ENCODE results near the gene PTPN7. TPM values are rescaled to one million over a fixed set of nuclear protein-coding genes. Genes with fewer than 3 reads are reported as not detected.
"Not testable (repeated sequence)": the region's sequence is repeated elsewhere in the genome, so short reads cannot be mapped to it uniquely, and the experiment has no call there.

PTPN7 gene
- total RNA-seq, 3 donors from 2014 or later, result 304 to 352 (median 331) TPM

- no peaks in the 10 kb centered on the region for H3K27me3 Mint-ChIP-seq (ENCODE audit: low read depth)
- peak within 1 kb of the TSS; percentile 91 for H3K4me3 Mint-ChIP-seq
- no peaks in the 10 kb centered on the region for H3K9me3 Mint-ChIP-seq
- peak; percentile 60 for DNase-seq
- H3K4me1 Mint-ChIP-seq (ENCODE audit: low read depth), result peaks cover 34% of the 10 kb centered on the region
- H3K36me3 Mint-ChIP-seq (ENCODE audit: insufficient read depth), result peaks cover 13% of the 10 kb centered on the region
- peak; percentile 84 to 85 for ATAC-seq
These were observed 15.9 kb downstream of the PTPN7 start, which contains the start of gene ARL8A for GRCh38 chr1:202144402-202145067. Gene ARL8A (minus strand): TSS chr1:202144737. CDS start chr1:202144572, 165 bp downstream.

- H3K4me1 Mint-ChIP-seq (ENCODE audit: low read depth), result peaks cover 36% of the 10 kb centered on the region
- no peaks in the 10 kb centered on the region for H3K27me3 Mint-ChIP-seq (ENCODE audit: low read depth)
- peak overlapping the region; percentile 91 for H3K4me3 Mint-ChIP-seq
- no peak for DNase-seq
- ATAC-seq, result peak; percentile 62 to 65
- peaks cover 8% of the 10 kb centered on the region for H3K36me3 Mint-ChIP-seq (ENCODE audit: insufficient read depth)
- no peaks in the 10 kb centered on the region for H3K9me3 Mint-ChIP-seq
These were observed 16.5 kb downstream of the PTPN7 start for GRCh38 chr1:202143768-202144401.

GRCh38 chr1:202143011-202143767 is 17.2 kb downstream of the PTPN7 start:
- ATAC-seq (peak; percentile 10 to 23), DNase-seq (no peak)
- no peaks in the 10 kb centered on the region for H3K9me3 Mint-ChIP-seq
- peaks cover 37% of the 10 kb centered on the region for H3K4me1 Mint-ChIP-seq (ENCODE audit: low read depth)
- peak overlapping the region; percentile 91 for H3K4me3 Mint-ChIP-seq
- no peaks in the 10 kb centered on the region for H3K27me3 Mint-ChIP-seq (ENCODE audit: low read depth)
- H3K36me3 Mint-ChIP-seq (ENCODE audit: insufficient read depth), result peaks cover 5% of the 10 kb centered on the region

GRCh38 chr1:202141468-202141867 is 18.9 kb downstream of the PTPN7 start:
- peaks cover 36% of the 10 kb centered on the region for H3K4me1 Mint-ChIP-seq (ENCODE audit: low read depth)
- not testable (repeated sequence) for H3K9me3 Mint-ChIP-seq; ATAC-seq; H3K27me3 Mint-ChIP-seq (ENCODE audit: low read depth); DNase-seq; H3K4me3 Mint-ChIP-seq; H3K36me3 Mint-ChIP-seq (ENCODE audit: insufficient read depth)

GRCh38 chr1:202140833-202141232 is 19.6 kb downstream of the PTPN7 start:
- DNase-seq (no peak), ATAC-seq (no peak)
- Mint-ChIP-seq H3K4me3 (no peak overlapping the region), H3K9me3 (no peaks in the 10 kb centered on the region), H3K36me3 (ENCODE audit: insufficient read depth) (peaks cover 2% of the 10 kb centered on the region), H3K27me3 (ENCODE audit: low read depth) (no peaks in the 10 kb centered on the region), H3K4me1 (ENCODE audit: low read depth) (peaks cover 36% of the 10 kb centered on the region)

- peak; percentile 42 for DNase-seq
- peak; percentile 86 for ATAC-seq
- Mint-ChIP-seq H3K9me3 (no peaks in the 10 kb centered on the region), H3K36me3 (ENCODE audit: insufficient read depth) (peaks cover 6% of the 10 kb centered on the region), H3K4me1 (ENCODE audit: low read depth) (peaks cover 6% of the 10 kb centered on the region), H3K4me3 (no peak overlapping the region), H3K27me3 (ENCODE audit: low read depth) (no peaks in the 10 kb centered on the region)
These were observed 25.1 kb downstream of the PTPN7 start for GRCh38 chr1:202135221-202135721.

GRCh38 chr1:202134645-202135172 is 25.7 kb downstream of the PTPN7 start:
- Mint-ChIP-seq H3K27me3 (ENCODE audit: low read depth) (no peaks in the 10 kb centered on the region), H3K36me3 (ENCODE audit: insufficient read depth) (peaks cover 6% of the 10 kb centered on the region), H3K4me3 (no peak overlapping the region), H3K4me1 (ENCODE audit: low read depth) (peaks cover 6% of the 10 kb centered on the region), H3K9me3 (no peaks in the 10 kb centered on the region)
- ATAC-seq (peak in 1 of 2 donors; percentile 9), DNase-seq (no peak)

- peaks cover 6% of the 10 kb centered on the region for H3K36me3 Mint-ChIP-seq (ENCODE audit: insufficient read depth)
- H3K4me3 Mint-ChIP-seq, result no peak overlapping the region
- no peak for DNase-seq
- no peaks in the 10 kb centered on the region for H3K9me3 Mint-ChIP-seq
- no peaks in the 10 kb centered on the region for H3K27me3 Mint-ChIP-seq (ENCODE audit: low read depth)
- H3K4me1 Mint-ChIP-seq (ENCODE audit: low read depth), result peaks cover 4% of the 10 kb centered on the region
- ATAC-seq, result no peak
These were observed 26.4 kb downstream of the PTPN7 start for GRCh38 chr1:202133989-202134388.

GRCh38 chr1:202133496-202133895 is 26.9 kb downstream of the PTPN7 start:
- H3K4me3 Mint-ChIP-seq, result no peak overlapping the region
- H3K9me3 Mint-ChIP-seq, result no peaks in the 10 kb centered on the region
- H3K4me1 Mint-ChIP-seq (ENCODE audit: low read depth), result peaks cover 2% of the 10 kb centered on the region
- no peak for ATAC-seq
- H3K36me3 Mint-ChIP-seq (ENCODE audit: insufficient read depth), result peaks cover 6% of the 10 kb centered on the region
- no peaks in the 10 kb centered on the region for H3K27me3 Mint-ChIP-seq (ENCODE audit: low read depth)
- no peak for DNase-seq

- Mint-ChIP-seq H3K9me3 (no peaks in the 10 kb centered on the region), H3K4me3 (no peak overlapping the region), H3K27me3 (ENCODE audit: low read depth) (no peaks in the 10 kb centered on the region), H3K36me3 (ENCODE audit: insufficient read depth) (peaks cover 4% of the 10 kb centered on the region), H3K4me1 (ENCODE audit: low read depth) (peaks cover 2% of the 10 kb centered on the region)
- DNase-seq (no peak), ATAC-seq (no peak)
These were observed 27.4 kb downstream of the PTPN7 start for GRCh38 chr1:202133001-202133400.

- H3K9me3 Mint-ChIP-seq, result no peaks in the 10 kb centered on the region
- H3K4me3 Mint-ChIP-seq, result no peak overlapping the region
- H3K36me3 Mint-ChIP-seq (ENCODE audit: insufficient read depth), result peaks cover 4% of the 10 kb centered on the region
- H3K27me3 Mint-ChIP-seq (ENCODE audit: low read depth), result peaks cover 1% of the 10 kb centered on the region
- peaks cover 2% of the 10 kb centered on the region for H3K4me1 Mint-ChIP-seq (ENCODE audit: low read depth)
- no peak for DNase-seq
- no peak for ATAC-seq
These were observed 28.2 kb downstream of the PTPN7 start for GRCh38 chr1:202131956-202132821.

- H3K4me3 Mint-ChIP-seq, result no peak overlapping the region
- no peak for ATAC-seq
- H3K4me1 Mint-ChIP-seq (ENCODE audit: low read depth), result peaks cover 2% of the 10 kb centered on the region
- peaks cover 4% of the 10 kb centered on the region for H3K36me3 Mint-ChIP-seq (ENCODE audit: insufficient read depth)
- DNase-seq, result no peak
- H3K27me3 Mint-ChIP-seq (ENCODE audit: low read depth), result peaks cover 3% of the 10 kb centered on the region
- no peaks in the 10 kb centered on the region for H3K9me3 Mint-ChIP-seq
These were observed 29.4 kb downstream of the PTPN7 start for GRCh38 chr1:202130816-202131522.

- Mint-ChIP-seq H3K9me3 (no peaks in the 10 kb centered on the region), H3K36me3 (ENCODE audit: insufficient read depth) (peaks cover 4% of the 10 kb centered on the region), H3K4me1 (ENCODE audit: low read depth) (peaks cover 2% of the 10 kb centered on the region), H3K27me3 (ENCODE audit: low read depth) (peaks cover 7% of the 10 kb centered on the region), H3K4me3 (no peak overlapping the region)
- ATAC-seq, result no peak
- no peak for DNase-seq
These were observed 30.1 kb downstream of the PTPN7 start for GRCh38 chr1:202130297-202130721.

Measured in activated T-cell treated with anti-CD3 and anti-CD28 coated beads, Interleukin-2, amount 50 U/mL, for 4 hours (primary cell).